Pancreas (tissue), 10 donors: ENCODE measurements around the gene LHX5. TPM values are rescaled to one million over a fixed set of nuclear protein-coding genes. Genes with fewer than 3 reads are reported as not detected.

ENCODE experiments used
- ATAC-seq, 4 donors: fragments of 200-7000 bp; cut with Tn5 transposase; one replicate each; pipeline versions ENCODE4 v1.8.0 to v1.9.1; 2020; ENCODE audit warnings: mild to moderate bottlenecking in 4 of 4, moderate library complexity in 4 of 4
- DNase-seq, 6 donors: peaks; one replicate each; pipeline ENCODE4 v3.0.0-alpha.2; 2020
- FAIRE-seq: peaks from 2 replicates; lab custom pipeline; 2012; peaks lifted over from hg19 to GRCh38; lab: Jason Lieb, UNC
- H3K27ac ChIP-seq, 4 donors: fragments of 200-600 bp; sonication (generic); 1 replicate in 3 of 4; 2 replicates in 1 of 4; pipeline versions ENCODE4 v1.5.0 to v1.8.0; 2020
- H3K27me3 ChIP-seq, 4 donors: fragments of 200-600 bp; one replicate each; pipeline ENCODE4 v1.8.0; 2021
- H3K36me3 ChIP-seq, 3 donors: fragments of 200-600 bp; sonication (generic) in 1 of 3; one replicate each; pipeline versions ENCODE4 v1.5.0 to v1.8.0; 2020 to 2021
- H3K4me1 ChIP-seq, 3 donors: fragments of 200-600 bp; one replicate each; pipeline ENCODE4 v1.8.0; 2021
- H3K4me3 ChIP-seq, 4 donors: fragments of 200-600 bp; sonication (generic) in 2 of 4; one replicate each; pipeline versions ENCODE4 v1.5.0 to v1.8.0; 2020 to 2021
- H3K9me3 ChIP-seq, 4 donors: fragments of 200-600 bp; one replicate each; pipeline ENCODE4 v1.8.0; 2021
- CTCF ChIP-seq, 4 donors: fragments of 200-600 bp; sonication (generic) in 3 of 4; IDR thresholded peaks; one replicate each; pipeline versions ENCODE4 v1.5.0 to v1.8.0; 2021; ENCODE audit warnings: antibody characterized with exemption in 4 of 4
- WGBS, 2 donors: extraction: QIAGEN DNeasy Blood & Tissue Kit; methylation state at CpG; one replicate each; pipeline ENCODE4 v1.1.7; 2013; 5-methylcytosine and 5-hydroxymethylcytosine counted together
- intact Hi-C, 3 donors: fragments of 100-400 bp; cut with DNase I; formaldehyde crosslinking; loops; one replicate each; pipeline versions ENCODE4 v1.11.1 to v1.14.2; 2022
- polyA plus RNA-seq, 2 donors: library from polyadenylated mRNA; stranded (reverse); fragments of 200-250 nt; gene quantifications; one replicate each; pipeline ENCODE4 v1.2.3, GENCODE V29; 2013
- total RNA-seq, 6 donors: library from RNA; stranded (reverse); fragmentation: NEBNext Ultra II Directional in 4 of 6; extraction: Animal tissue kit (Norgen Biotek cat#: 25700) in 4 of 6; gene quantifications; one replicate each; pipeline versions ENCODE4 v1.2.1 to v1.2.4, GENCODE V29; 2021 to 2023
- donor health status: healthy with polysubstance abuse.
- donor health status: DM: no; HTN: no; CAD: no; lungs with moderate emphysema.
- donor health status: DM: no; HTN: no; CAD: no.
- donor health status: control.
- donor health status: control.
- donor health status: Bipolar disorder and iron deficiency.
- donor health status: DM: yes; HTN: yes; CAD: no.
- donor health status: DM: no; HTN: no; CAD: no.
- donor health status: DM: no; HTN: no; CAD: no.
- donor health status: DM: yes; HTN: yes; CAD: no.

LHX5 gene
- total and polyA plus RNA-seq, 8 donors = not detected

- no peaks in the 10 kb centered on the region for H3K4me1 ChIP-seq
- no peak overlapping the region for H3K27ac ChIP-seq
- TF ChIP-seq CTCF (IDR thresholded peaks at IDR 0.05) = no peak
- intact Hi-C loops = no loop called here
- 35 to 47% methylated on average over 6 of the region's 6 CpGs for WGBS, 2 donors
- H3K9me3 ChIP-seq = no peaks in the 10 kb centered on the region
- ATAC-seq (no peak), DNase-seq (no peak), FAIRE-seq (no peak)
- no peaks in the 10 kb centered on the region for H3K27me3 ChIP-seq
- H3K4me3 ChIP-seq = no peak overlapping the region
- no peaks in the 10 kb centered on the region for H3K36me3 ChIP-seq
Measured at GRCh38 chr12:113453330-113453729, 18.3 kb downstream of the LHX5 start.

- H3K27me3 ChIP-seq = no peaks in the 10 kb centered on the region
- H3K4me1 ChIP-seq = no peaks in the 10 kb centered on the region
- intact Hi-C loops = no loop called here
- DNase-seq (no peak), ATAC-seq (no peak), FAIRE-seq (no peak)
- WGBS, 2 donors = 82 to 93% methylated on average over 2 of the region's 2 CpGs
- no peaks in the 10 kb centered on the region for H3K9me3 ChIP-seq
- no peak overlapping the region for H3K4me3 ChIP-seq
- H3K27ac ChIP-seq = no peak overlapping the region
- no peak for TF ChIP-seq CTCF (IDR thresholded peaks at IDR 0.05)
- no peaks in the 10 kb centered on the region for H3K36me3 ChIP-seq
Measured at GRCh38 chr12:113452458-113452857, 19.2 kb downstream of the LHX5 start.

GRCh38 chr12:113449839-113450238, 21.8 kb downstream of the LHX5 start:
- Histone ChIP-seq H3K4me3 (no peak overlapping the region), H3K9me3 (no peaks in the 10 kb centered on the region), H3K27me3 (no peaks in the 10 kb centered on the region), H3K27ac (no peak overlapping the region), H3K4me1 (no peaks in the 10 kb centered on the region), H3K36me3 (no peaks in the 10 kb centered on the region)
- 90 to 96% methylated on average over 1 of the region's 1 CpG for WGBS, 2 donors
- intact Hi-C loops = no loop called here
- FAIRE-seq (peak; percentile 99), DNase-seq (no peak), ATAC-seq (no peak)
- TF ChIP-seq CTCF (IDR thresholded peaks at IDR 0.05) = no peak

- ATAC-seq (no peak), DNase-seq (no peak), FAIRE-seq (no peak)
- TF ChIP-seq CTCF (IDR thresholded peaks at IDR 0.05) = no peak
- Histone ChIP-seq H3K27ac (no peak overlapping the region), H3K36me3 (no peaks in the 10 kb centered on the region), H3K4me3 (no peak overlapping the region), H3K4me1 (no peaks in the 10 kb centered on the region), H3K9me3 (no peaks in the 10 kb centered on the region), H3K27me3 (no peaks in the 10 kb centered on the region)
- intact Hi-C loops = no loop called here
- WGBS, 2 donors = 87 to 88% methylated on average over 2 of the region's 2 CpGs
Measured at GRCh38 chr12:113449299-113449698, 22.4 kb downstream of the LHX5 start.

- ATAC-seq (no peak), DNase-seq (no peak)
- WGBS, 2 donors = 52 to 59% methylated on average over 7 of the region's 7 CpGs
Measured at GRCh38 chr12:113448873-113449272, 22.8 kb downstream of the LHX5 start.

More at GRCh38 chr12:113448873-113449272, 22.8 kb downstream of the LHX5 start:
- intact Hi-C loops = no loop called here
- H3K27me3 ChIP-seq = no peaks in the 10 kb centered on the region
- no peaks in the 10 kb centered on the region for H3K4me1 ChIP-seq
- TF ChIP-seq CTCF (IDR thresholded peaks at IDR 0.05) = no peak
- H3K27ac ChIP-seq = no peak overlapping the region
- H3K9me3 ChIP-seq = no peaks in the 10 kb centered on the region
- H3K4me3 ChIP-seq = no peak overlapping the region
- no peak for FAIRE-seq
- no peaks in the 10 kb centered on the region for H3K36me3 ChIP-seq
